Measurements from ENCODE around the gene DSTN. TPM values are rescaled to one million over a fixed set of nuclear protein-coding genes. Genes with fewer than 3 reads are reported as not detected.

DSTN gene
- total RNA-seq, 1 donor from 2014 or later = 193 TPM

DNA sequence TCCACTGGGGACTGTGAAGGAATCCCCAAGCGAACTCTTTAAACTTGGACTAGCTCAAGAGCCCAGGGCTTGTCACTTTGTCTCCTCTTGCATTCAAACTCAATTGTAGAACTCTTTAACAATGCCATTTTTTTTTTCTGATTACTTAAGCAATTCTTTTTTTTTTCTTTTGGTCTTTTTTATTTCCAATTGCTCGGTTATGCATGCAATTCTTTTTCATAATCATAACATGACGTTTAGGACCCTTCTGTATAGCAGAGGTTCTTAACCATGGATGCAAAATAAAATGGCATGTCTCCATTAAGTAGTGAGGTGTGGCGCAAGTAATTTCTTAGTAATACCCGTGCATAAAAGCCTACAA lies 38.2 kb upstream of the DSTN start:
- Mint-ChIP-seq H3K9me3 (no peaks in the 10 kb centered on the region), H3K4me3 (peak overlapping the region; percentile 95), H3K27me3 (no peaks in the 10 kb centered on the region), H3K36me3 (no peaks in the 10 kb centered on the region), H3K27ac (peak overlapping the region; percentile 93), H3K4me1 (ENCODE audit: unreplicated experiment) (peaks cover 17% of the 10 kb centered on the region)
- no peak for DNase-seq (ENCODE audit: extremely low spot score, unreplicated experiment)
- TF ChIP-seq, protein P1, sequence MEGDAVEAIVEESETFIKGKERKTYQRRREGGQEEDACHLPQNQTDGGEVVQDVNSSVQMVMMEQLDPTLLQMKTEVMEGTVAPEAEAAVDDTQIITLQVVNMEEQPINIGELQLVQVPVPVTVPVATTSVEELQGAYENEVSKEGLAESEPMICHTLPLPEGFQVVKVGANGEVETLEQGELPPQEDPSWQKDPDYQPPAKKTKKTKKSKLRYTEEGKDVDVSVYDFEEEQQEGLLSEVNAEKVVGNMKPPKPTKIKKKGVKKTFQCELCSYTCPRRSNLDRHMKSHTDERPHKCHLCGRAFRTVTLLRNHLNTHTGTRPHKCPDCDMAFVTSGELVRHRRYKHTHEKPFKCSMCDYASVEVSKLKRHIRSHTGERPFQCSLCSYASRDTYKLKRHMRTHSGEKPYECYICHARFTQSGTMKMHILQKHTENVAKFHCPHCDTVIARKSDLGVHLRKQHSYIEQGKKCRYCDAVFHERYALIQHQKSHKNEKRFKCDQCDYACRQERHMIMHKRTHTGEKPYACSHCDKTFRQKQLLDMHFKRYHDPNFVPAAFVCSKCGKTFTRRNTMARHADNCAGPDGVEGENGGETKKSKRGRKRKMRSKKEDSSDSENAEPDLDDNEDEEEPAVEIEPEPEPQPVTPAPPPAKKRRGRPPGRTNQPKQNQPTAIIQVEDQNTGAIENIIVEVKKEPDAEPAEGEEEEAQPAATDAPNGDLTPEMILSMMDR (conservative IDR thresholded peaks at IDR 0.05) = no peak

DNA sequence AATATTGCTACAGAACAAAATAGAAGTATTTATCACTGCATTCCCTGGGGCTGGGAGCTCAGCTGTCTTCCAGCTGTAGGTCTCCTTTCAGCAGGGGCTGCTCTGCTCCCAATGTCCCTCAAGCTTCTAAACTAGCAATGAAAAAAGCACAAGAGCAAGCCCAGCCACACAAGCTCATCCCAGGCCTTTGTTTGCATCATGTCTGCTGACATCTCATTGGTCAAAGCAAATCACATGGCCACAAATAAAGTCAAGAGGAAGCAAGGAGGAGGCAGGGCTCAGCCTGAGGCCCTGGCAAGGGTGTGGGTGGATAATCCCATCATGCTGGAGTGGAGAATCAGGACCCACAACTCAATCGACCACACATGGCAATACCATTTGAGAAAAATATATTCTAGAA lies 36.5 kb upstream of the DSTN start:
- no peaks in the 10 kb centered on the region for H3K27me3 Mint-ChIP-seq

DNA sequence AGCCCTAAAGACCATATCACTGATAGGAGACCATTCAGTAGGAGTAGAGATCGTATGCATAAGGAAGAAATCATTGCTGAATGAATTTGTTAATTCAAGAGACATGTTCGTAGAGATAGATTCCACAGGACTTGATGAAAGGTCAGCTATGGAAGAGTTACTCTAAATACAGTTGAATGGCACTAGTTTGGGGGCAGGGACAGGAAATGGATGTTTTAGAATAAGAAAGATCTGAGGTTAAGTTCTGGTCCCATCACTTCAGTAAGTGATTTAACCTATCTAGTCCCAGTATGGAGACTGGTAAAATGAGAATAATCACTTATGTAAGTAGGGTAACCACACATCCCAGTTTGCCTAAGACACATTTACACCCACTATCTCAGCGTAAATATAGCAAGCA lies 35.8 kb upstream of the DSTN start:
- peaks cover 24% of the 10 kb centered on the region for H3K4me1 Mint-ChIP-seq (ENCODE audit: unreplicated experiment)
- TF ChIP-seq, protein P1 (conservative IDR thresholded peaks at IDR 0.05) = no peak
- no peaks in the 10 kb centered on the region for H3K27me3 Mint-ChIP-seq
- no peak overlapping the region for H3K4me3 Mint-ChIP-seq
- H3K27ac Mint-ChIP-seq = no peak overlapping the region
- DNase-seq (ENCODE audit: extremely low spot score, unreplicated experiment) = no peak
- no peaks in the 10 kb centered on the region for H3K36me3 Mint-ChIP-seq
- H3K9me3 Mint-ChIP-seq = no peaks in the 10 kb centered on the region

More for the DNA sequence above, 36.5 kb upstream of the DSTN start:
- H3K9me3 Mint-ChIP-seq = no peaks in the 10 kb centered on the region
- no peak overlapping the region for H3K4me3 Mint-ChIP-seq
- H3K36me3 Mint-ChIP-seq = no peaks in the 10 kb centered on the region
- no peak for DNase-seq (ENCODE audit: extremely low spot score, unreplicated experiment)
- TF ChIP-seq, protein P1 (conservative IDR thresholded peaks at IDR 0.05) = no peak
- H3K4me1 Mint-ChIP-seq (ENCODE audit: unreplicated experiment) = peaks cover 24% of the 10 kb centered on the region
- no peak overlapping the region for H3K27ac Mint-ChIP-seq

DNA sequence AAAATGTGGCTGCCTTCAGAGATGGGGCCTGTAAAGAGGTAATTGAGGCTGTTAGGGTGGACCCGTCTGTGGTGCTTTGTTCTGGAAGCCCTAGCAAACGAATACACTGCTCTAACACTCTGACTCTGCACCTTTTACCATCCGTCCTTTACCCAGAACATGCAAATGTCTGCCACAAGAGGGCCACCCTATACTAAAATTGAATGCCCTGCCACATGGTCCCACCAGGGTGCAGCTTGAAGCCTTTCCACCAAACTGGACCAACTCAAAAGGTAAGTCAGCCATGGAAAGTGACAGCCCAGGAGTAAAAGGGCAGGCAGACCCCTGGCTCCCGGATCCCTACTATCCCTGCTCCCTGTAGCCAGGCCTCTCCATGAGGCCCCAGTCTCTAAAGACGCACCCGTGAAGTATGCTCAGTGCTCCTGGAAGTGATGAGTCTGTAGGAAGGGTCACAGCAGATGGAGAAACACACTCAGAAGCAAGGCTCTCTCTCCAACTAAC lies 32.9 kb upstream of the DSTN start:
- TF ChIP-seq, protein P1 (conservative IDR thresholded peaks at IDR 0.05) = peak; percentile 94
- peak; percentile 74 for DNase-seq (ENCODE audit: extremely low spot score, unreplicated experiment)
- peaks cover 17% of the 10 kb centered on the region for H3K4me1 Mint-ChIP-seq (ENCODE audit: unreplicated experiment)
- no peaks in the 10 kb centered on the region for H3K36me3 Mint-ChIP-seq
- H3K9me3 Mint-ChIP-seq = no peaks in the 10 kb centered on the region
- H3K4me3 Mint-ChIP-seq = no peak overlapping the region
- H3K27ac Mint-ChIP-seq = peak overlapping the region; percentile 28
- H3K27me3 Mint-ChIP-seq = no peaks in the 10 kb centered on the region

DNA sequence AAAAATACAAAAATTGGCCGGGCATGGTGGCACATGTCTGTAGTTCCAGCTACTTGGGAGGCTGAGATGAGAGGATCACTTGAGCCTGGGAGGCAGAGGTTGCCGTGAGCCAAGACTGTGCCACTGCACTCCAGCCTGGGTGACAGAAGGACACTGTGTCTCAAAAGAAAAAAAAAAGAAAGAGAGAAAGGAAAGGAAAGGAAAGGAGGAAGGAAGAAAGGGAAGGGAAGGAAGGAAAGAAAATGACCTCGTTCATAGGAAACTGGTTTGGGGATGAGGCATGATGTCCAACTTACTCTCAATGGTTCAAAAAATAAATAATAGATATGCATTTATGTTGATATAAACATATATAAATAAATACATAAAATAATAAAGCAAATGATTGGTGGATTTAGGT lies 31.9 kb upstream of the DSTN start:
- TF ChIP-seq, protein P1 (conservative IDR thresholded peaks at IDR 0.05) = no peak
- no peaks in the 10 kb centered on the region for H3K36me3 Mint-ChIP-seq
- peaks cover 19% of the 10 kb centered on the region for H3K4me1 Mint-ChIP-seq (ENCODE audit: unreplicated experiment)

More for the DNA sequence above, 31.9 kb upstream of the DSTN start:
- H3K9me3 Mint-ChIP-seq = no peaks in the 10 kb centered on the region
- H3K4me3 Mint-ChIP-seq = no peak overlapping the region
- no peak overlapping the region for H3K27ac Mint-ChIP-seq
- DNase-seq (ENCODE audit: extremely low spot score, unreplicated experiment) = no peak
- no peaks in the 10 kb centered on the region for H3K27me3 Mint-ChIP-seq

All from type B pancreatic cell (in vitro differentiated cells).